Measurements from ENCODE around the gene CD320.
A peak's percentile ranks its signal among the peaks of the same experiment; 100 is the strongest.
"Not testable (repeated sequence)": the region's sequence is repeated elsewhere in the genome, so short reads cannot be mapped to it uniquely, and the experiment has no call there.

CD320 gene

DNA sequence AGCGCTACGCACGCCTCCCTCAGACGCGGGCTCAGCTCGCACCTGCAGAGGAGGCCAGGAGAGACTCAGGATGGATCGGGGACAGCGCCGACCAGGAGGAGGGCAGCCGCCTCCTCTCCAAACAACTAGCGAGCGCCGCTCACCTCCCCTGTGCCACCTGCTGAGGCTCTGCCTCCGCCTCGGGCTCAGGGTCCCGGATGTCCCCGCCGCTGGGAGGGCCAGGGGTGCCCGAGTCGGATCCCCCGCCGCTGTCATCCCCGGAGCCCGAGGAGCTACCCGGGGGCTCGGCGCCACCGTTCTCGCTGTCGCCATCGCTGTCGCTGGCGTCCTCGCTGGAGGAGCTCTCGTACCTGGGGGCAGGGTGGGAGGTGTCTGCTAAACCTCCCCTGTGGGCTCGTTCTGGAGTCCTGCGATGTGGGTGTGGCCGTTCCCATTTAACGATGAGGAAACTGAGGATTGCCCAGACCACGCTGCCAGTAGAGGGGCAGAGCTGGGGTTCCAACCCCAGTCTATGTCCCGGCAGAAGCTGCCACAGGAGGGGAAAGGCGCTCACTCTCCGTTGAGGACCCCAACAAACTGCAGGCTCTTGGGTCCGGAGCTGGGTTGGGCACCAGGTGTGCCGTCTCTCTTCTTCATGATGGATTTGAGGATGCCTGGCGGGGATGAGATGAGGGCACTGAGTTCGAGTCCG is 25.8 kb upstream of the CD320 start:
- DNase-seq (ENCODE audit: low read depth in 2 of 2, low spot score in 1 of 2) = no peak

DNA sequence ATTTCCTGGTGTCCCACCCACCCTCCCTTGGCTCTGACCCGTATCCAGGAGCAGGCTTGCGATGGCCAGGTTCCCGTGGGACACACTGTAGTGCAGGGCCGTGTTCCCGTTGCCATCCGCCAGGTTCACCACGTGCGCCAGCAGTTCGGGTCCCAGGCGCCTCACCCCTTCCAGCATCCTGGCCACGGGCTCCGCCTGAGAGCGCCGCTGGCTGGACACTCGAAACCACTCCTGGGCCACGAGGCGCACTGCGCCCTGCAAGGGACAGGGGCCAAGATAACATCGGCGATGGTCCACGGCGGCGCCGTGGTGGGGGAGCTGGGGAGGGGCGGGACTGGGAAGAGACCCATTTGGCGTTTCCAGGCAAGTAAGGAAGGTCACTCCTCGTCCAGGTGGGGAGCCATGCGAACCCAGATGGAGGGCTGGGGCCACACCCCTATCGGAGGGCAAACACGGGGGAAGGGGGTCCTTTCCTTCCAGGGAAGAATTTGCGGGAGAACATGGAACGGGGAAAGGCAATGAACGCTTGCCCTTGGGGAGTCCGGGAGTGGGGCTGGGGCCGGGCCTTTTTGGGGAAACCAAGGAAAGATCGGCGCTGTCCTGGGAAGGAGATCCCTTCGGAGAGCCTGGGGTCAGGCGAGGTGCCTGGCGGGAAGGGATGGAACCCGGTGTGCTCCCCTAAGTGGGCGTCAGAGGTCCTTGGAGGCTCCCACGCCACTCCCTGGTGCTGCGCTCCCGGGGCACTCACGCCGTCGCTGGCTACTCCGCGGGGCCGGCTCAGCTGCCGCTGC is 25.0 kb upstream of the CD320 start:
- DNase-seq (ENCODE audit: low read depth in 2 of 2, low spot score in 1 of 2) = no peak

DNA sequence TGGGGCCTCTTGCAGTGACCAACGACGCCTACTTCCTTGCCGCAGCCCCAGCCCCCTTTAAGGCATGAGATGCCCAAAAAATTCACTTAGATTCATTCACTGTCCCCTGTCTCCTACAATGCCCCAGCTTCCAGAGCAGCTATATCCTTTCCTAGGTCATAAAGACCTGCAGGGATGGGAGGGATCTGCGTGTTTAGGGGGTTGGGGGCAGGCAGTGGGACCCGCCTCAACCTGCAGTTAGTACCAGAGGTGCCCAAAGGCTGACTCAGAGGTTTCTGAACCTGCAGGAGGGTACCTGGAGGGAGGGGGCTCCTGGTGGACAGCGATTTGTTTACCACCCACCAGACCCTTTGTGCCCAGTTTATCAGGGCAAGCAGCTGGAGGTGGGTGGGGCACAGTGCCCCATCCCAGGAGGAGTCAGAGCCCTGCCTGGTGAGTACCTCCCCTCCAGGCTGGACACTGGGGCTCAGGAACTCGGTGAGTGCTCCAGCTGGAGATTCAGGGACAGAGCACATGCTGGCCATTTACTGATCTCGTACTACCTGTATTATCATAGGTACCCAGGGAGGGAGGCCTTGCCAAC is 23.2 kb upstream of the CD320 start:
- DNase-seq (ENCODE audit: low read depth in 2 of 2, low spot score in 1 of 2) = no peak

DNA sequence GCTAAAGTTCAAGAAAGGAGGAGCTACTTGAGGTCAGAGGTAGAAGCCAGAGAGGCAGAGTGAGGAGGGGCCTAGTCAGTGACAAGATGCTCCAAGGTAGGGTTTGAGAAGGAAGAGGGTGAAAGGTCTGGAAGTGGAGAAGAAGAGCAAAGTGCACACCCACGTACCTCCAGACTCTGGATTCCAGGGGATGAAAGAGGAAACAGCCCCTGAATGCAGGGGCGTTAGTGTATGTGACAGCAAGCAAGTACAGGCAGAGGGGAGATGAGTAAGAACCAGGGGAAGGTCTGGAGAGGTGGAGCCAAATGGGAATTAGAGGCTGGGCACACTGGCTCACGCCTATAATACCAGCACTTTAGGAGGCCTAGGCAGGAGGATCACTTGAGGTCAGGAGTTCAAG is 21.8 kb upstream of the CD320 start:
- no peak for DNase-seq (ENCODE audit: low read depth in 2 of 2, low spot score in 1 of 2)

DNA sequence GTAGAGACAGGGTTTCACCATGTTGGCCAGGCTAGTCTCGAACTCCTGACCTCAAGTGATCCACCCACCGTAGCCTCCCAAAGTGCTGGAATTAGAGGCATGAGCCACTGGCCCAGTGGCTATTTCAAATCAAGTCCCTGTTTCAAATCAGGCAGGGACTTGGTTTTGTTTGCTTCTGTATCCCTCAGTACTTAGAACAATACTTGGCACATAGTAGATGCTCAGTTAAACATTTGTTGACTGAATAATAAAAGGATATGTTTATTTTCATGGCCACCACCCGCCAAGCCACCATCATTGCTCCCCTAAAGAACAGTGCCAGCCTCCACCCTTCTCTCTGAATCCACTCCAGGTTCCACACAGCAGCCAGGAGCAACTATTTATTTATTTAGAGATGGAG is 17.3 kb upstream of the CD320 start:
- no peak for DNase-seq (ENCODE audit: low read depth in 2 of 2, low spot score in 1 of 2)

DNA sequence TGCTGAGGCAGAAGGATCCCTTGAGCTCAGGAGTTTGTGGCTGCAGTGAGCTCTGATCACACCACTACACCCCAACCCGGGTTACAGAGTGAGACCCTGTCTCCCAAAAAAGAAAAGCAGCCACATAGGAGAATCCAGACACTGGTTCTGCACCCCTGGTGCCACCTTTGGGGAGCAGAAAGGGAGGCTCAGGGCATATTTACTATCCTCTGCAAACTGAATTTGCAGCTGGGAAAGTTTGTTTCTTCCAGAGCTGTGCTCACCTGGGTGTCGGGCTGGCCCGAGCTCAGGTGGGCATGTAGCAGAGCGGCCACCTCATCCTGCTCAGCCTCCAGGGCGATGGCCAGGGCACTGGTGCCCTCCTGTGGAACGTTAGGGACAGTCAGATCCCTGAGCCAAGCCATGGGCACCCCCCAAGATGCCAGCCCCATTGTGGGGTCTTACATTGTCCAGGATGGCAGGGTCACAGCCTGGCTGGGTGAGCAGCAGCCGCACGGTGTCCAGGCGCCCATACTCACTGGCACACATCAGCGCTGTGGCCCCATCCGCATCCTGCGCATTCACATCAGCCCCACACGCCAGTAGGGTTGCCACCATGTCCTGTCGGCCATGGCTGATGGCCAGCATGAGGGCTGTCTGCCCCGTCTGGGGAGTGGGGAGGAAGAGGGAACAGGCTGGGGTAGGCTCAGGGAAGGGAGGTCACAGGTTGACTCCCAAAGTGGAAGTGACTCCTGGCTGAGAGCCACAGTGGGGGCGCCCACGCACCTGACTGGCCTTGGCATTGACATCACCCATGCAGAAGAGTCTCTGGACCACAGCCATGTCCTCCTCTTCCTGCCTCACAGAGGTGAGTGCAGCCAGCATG is 16.3 kb upstream of the CD320 start:
- no peak for DNase-seq (ENCODE audit: low read depth in 2 of 2, low spot score in 1 of 2)

DNA sequence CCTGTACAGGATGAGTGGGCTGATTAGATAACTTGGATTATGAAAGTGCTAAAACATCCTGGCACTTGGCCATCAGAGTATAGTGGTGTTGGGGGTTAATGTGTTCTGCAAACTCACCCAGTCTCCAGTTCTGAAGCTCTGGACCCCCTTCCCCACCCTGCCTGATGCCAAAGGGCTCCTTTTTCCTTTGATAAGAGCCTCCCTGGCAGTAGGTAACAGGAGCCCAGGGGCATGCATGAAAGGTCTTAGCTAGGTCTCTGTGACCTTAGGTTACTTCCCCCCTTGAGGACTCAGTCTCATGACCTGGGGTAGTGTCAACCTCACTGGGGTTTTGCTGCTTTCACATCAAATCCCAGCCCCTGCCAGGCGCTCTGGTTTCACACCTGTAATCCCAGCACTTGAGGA is 15.6 kb upstream of the CD320 start:
- DNase-seq (ENCODE audit: low read depth in 2 of 2, low spot score in 1 of 2) = no peak

DNA sequence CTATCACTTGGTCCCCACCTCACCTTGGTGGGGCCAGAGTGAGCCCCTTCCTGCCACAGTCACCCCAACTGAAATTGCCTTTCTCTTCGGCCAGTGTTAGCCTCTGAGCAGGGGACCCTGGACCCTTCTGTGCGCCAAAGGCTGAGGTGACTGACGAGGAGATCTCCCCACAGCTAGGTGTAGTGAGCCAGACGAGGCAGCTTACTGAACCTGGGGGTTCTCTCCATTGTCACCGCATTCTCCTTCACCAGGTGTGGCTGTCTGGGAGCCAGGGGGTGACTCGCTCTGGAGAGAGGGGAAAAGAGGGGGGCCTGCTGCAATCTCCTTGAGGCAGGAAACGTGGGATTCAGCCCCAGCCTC is 14.5 kb upstream of the CD320 start:
- DNase-seq (ENCODE audit: low read depth in 2 of 2, low spot score in 1 of 2) = no peak

DNA sequence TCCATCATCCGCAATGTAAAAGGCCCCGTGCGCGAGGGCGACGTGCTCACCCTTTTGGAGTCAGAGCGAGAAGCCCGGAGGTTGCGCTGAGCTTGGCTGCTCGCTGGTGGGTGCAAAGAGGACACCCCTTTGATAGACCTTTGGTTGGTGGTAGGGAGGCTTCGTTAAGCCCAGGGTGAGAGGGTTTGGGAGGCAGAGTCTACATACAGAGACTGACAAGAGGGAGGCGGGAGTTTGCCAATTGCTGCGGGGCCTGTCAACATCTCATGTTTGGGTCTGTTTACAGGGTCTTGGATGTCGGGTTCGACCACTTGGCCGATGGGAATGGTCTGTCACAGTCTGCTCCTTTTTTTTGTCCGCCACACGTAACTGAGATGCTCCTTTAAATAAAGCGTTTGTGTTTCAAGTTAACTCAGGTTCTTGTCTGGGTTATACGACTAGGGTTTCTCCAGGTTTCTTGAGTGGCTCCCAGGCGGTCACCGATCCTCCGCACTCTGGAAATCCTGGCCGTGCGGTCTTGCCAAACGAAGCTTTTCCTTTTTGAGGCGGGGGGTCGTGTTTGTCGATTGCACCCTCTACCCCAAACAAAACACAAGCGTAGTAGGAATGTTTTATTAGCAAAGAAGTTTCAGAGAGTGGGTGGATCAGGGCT is 14.0 kb upstream of the CD320 start:
- no peak for DNase-seq (ENCODE audit: low read depth in 2 of 2, low spot score in 1 of 2)

DNA sequence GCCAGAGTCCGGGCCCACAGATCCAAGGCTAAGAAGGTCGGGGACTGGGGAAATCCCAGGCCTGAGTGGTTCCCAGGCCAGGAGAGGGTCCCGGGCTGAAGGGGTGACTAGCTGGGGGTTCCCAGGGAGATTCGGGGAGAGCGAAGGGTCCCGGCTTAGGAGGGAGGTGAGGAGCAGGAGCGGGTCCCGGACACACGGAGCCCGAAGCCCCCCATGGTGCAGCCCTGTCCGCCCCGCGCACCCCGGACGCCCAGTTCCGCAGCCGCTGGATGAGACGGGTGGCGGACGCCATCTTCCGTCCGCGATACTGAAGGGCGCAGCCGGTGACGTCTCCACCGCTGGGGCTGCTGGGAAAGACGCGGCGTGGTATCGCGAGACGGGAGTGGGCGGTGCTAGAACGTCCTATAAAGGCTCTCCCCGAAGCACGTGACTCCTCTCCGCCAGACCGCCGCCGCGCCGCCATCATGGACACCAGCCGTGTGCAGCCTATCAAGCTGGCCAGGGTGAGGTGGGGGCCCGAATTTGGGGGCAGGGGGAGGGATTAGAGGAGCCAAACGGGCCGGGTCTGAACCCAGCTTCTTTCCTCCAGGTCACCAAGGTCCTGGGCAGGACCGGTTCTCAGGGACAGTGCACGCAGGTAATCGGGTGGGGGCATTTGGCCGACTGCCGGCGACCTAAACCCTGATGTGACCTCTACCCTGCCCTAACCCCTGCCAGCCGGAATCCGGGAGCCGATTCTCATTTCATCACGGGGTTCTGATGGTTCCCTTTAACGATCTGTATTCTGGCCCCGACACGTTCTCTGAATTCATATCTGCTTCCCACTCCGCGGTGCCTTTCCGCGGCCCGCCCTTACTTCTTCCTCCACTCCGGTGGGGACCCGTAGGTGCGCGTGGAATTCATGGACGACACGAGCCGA is 13.2 kb upstream of the CD320 start, which contains the start of the genes NDUFA7 and RPS28:
Gene NDUFA7, minus strand, starts transcription at position 309 of the 919 bp plus-strand sequence. Its CDS starts 17 bp downstream, at position 292.
Gene RPS28, plus strand, starts transcription at position 430 of the 919 bp plus-strand sequence. Its CDS starts 35 bp downstream, at position 465.
- DNase-seq (ENCODE audit: low read depth in 2 of 2, low spot score in 1 of 2) = peak; percentile 95 to 97

DNA sequence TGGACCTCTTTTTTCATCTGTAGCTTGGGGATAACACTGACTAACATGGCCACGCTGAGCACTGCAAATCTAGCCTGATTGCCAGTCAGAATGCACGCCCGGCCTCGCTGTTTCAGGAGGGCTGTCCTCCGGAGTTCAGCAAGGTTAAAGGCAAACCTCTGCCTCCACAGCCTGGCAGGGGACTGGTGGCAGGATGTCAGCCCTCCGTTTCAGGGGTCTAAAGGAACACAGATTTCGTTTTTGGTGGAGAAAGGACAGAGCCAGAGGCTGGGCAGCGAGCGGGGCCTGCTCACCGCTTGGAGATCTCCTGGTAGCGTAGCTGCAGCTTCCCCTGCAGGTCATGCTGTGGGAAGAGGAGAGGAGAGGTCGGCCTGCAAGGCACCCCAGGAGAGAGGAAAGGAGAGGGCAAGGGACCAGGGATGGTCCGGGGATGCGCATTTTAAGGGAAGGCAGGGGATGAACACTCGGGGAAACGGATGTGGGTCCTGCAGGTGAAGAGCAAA is 12.5 kb upstream of the CD320 start:
- no peak for DNase-seq (ENCODE audit: low read depth in 2 of 2, low spot score in 1 of 2)

DNA sequence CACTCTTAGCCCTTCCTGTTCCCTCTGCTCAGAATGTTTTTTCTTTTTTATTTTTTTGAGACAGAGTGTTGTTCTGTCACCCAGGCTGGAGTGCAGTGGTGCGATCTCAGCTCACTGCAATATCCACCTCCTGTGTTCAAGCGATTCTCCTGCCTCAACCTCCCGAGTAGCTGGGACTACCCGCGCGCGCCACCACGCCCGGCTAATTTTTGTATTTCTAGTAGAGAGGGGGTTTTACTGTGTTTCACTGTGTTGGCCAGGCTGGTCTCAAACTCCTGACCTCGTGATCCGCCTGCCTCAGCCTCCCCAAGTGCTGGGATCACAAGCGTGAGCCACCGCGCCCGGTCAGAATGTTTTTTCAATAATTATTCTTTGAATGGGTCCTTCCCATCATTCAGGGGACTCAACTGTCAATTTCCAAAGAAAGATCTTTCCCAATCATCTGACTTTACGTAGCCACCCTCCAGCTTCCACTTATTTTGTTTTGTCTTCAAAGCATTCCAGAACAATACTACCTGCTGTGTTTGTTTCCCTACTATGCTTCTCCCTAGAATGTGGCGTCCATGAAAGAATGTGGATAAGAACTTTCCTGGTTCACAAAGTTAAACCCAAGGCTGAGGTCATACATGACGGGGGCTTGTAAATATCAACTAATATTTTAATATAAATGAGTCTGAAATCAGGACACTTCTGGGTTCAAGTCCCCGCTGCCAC is 11.8 kb upstream of the CD320 start:
- DNase-seq (ENCODE audit: low read depth in 2 of 2, low spot score in 1 of 2) = no peak

DNA sequence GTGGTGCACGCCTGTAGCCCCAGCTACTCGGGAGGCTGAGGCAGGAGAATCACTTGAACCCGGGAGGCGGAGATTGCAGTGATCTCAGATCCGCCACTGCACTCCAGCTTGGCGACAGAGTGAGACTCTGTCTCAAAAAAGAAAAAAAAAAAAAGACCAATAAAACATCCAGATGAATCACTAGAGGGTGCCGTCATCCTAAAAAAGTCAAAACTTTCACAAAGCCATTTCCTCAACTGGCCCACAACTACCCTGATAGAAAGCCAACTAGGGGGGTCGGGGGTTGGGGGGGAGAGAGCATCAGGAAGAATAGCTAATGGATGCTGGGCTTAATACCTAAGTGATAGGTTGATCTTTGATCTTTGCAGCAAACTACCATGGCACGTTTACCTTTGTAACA is 10.7 kb upstream of the CD320 start:
- DNase-seq (ENCODE audit: low read depth in 2 of 2, low spot score in 1 of 2) = not testable (repeated sequence)

DNA sequence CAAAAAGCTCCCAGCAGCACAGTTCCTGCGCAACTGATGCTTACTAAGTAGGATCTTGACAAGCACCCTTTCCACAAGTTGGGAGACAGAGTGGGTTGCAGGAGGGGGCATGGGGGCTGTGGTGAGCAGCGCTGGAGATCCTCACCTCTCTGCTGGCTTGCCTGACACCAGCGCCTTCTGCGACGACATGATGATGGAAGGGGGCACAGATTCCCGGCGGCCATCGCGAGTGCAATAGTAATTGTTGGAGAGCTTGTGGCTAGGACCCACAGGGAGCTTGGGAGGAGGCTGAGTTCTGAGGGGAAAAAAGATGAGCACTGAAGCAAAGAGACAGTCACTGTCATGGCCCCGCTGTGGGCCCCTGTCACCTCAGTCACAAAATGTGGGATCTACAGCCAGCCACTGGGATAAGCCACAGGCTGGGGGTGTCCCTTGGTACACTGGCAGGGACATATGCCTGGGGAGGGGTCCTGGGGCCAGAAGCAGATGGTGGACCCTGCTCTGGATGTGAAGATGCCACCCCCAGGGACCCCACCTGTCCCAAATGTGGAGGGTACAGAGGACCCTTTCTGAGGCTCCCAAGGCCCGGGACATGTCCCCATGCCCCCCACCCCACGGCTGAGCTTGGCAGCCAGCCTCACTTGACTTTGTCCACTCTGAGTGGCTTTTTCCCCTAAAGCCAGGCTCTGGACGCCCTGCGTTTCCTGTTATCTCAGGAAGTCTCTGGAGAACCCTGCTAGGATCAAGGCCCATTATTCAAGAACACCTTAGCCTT is 8.4 kb upstream of the CD320 start:
- DNase-seq (ENCODE audit: low read depth in 2 of 2, low spot score in 1 of 2) = no peak

DNA sequence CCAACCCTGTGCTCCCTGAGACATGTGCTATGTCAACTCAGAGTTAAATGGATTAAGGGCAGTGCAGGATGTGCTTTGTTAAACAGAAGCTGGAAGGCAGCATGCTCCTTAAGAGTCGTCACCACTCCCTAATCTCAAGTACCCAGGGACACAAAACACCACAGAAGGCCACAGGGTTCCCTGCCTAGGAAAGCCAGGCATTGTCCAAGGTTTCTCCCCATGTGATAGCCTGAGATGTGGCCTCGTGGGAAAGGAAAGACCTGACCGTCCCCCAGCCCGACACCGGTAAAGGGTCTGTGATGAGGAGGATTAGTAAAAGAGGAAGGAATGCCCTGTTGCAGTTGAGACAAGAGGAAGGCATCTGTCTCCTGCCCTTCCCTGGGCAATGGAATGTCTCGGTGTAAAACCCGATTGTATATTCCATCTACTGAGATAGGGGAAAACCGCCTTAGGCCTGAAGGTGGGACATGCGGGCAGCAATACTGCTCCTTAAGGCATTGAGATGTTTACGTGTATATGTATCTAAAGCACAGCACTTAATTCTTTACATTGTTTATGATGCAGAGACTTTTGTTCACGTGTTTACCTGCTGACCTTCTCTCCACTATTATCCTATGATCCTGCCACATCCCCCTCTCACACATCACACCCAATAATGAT is 7.0 kb upstream of the CD320 start:
- not testable (repeated sequence) for DNase-seq (ENCODE audit: low read depth in 2 of 2, low spot score in 1 of 2)

DNA sequence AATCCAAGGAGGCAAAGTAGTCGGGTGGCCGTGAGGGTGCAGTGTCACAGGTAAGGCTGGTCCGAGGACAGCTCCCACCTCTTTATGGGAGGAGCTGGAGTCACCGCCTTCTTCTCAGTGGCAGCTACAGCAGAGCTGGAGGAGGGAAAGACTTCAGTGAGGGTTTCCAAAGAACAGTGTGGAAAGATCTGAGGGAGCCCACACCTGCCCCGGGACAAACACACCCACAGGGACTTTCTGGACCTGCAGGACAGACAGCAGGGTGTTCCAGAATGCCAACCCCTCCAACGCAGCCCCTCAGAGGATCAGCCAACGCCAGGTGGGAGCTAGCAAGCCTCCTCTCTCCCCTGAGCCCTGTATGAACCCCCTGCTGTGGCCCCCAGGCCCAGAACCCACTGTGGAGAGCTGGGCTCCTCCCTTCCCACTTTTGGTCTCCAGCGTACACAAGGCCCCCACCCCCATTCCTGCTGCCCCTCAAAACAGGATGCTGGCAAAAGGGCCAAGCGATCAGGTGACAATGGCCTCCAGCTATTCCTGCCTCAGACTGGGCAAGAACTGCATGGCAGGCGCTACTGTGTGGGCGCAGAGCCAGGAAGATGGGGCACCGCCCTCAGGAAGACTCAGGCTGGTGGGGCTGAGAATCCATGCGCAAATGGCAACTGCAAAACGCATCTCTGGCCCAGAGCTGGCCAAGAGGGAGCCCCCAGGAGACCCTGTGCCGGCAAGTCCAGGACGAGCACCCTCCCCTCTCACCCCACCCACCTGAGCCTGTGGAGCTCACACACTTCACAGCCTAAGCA is 3.5 kb upstream of the CD320 start:
- no peak for DNase-seq (ENCODE audit: low read depth in 2 of 2, low spot score in 1 of 2)

All from stimulated activated CD8-positive, alpha-beta memory T cell treated with anti-CD3 and anti-CD28 coated beads, Interleukin-4, amount 100 ng/mL, for 4 hours (primary cell).